Upper lobe of left lung (tissue), 6 donors: ENCODE results near the gene TNNC1. TPM values are rescaled to one million over a fixed set of nuclear protein-coding genes. Genes with fewer than 3 reads are reported as not detected.

Experiments
- ATAC-seq, 2 donors: fragments of 200-7000 bp; cut with Tn5 transposase; one replicate each; pipeline ENCODE4 v1.9.1; 2022; ENCODE audit warnings: mild to moderate bottlenecking in 2 of 2, moderate library complexity in 2 of 2; ENCODE audit not compliant: low FRiP score in 2 of 2
- DNase-seq, 2 donors: peaks; one replicate each; pipeline ENCODE4 v3.0.0-alpha.2; 2019 to 2020
- H3K27ac ChIP-seq, 4 donors: fragments of 200-600 bp; sonication (generic); one replicate each; pipeline ENCODE4 v1.5.1; 2016 to 2019
- H3K27me3 ChIP-seq, 4 donors: fragments of 200-600 bp; sonication (generic); one replicate each; pipeline ENCODE4 v1.5.1; 2017 to 2019
- H3K36me3 ChIP-seq, 4 donors: fragments of 200-600 bp; sonication (generic); one replicate each; pipeline ENCODE4 v1.5.1; 2016 to 2019
- H3K4me1 ChIP-seq, 4 donors: fragments of 200-600 bp; sonication (generic); one replicate each; pipeline ENCODE4 v1.5.1; 2018 to 2019
- H3K4me3 ChIP-seq, 4 donors: fragments of 200-600 bp; sonication (generic); one replicate each; pipeline ENCODE4 v1.5.1; 2017 to 2019; ENCODE audit warnings: mild to moderate bottlenecking in 2 of 4, moderate library complexity in 1 of 4
- H3K9me3 ChIP-seq, 4 donors: fragments of 200-600 bp; sonication (generic); one replicate each; pipeline ENCODE4 v1.5.1; 2018 to 2019
- CTCF ChIP-seq, 6 experiments: fragments of 450-650 bp in 4 of 6; fragments of 200-600 bp in 2 of 6; sonication (generic) in 2 of 6; IDR thresholded peaks; one replicate each; pipeline ENCODE4 v1.5.1; 2016 to 2019; ENCODE audit warnings: antibody characterized with exemption in 6 of 6
- EP300 ChIP-seq, 4 donors: sonication (generic); formaldehyde crosslinking; IDR thresholded peaks; one replicate each; pipeline ENCODE4 v1.5.1; 2017; ENCODE audit warnings: antibody characterized with exemption in 4 of 4, control low read depth in 2 of 4
- POLR2A ChIP-seq, 4 donors: fragments of 450-650 bp; IDR thresholded peaks; one replicate each; pipeline ENCODE4 v1.5.1; 2016 to 2017; ENCODE audit warnings: antibody characterized with exemption in 4 of 4, mild to moderate bottlenecking in 2 of 4
- POLR2AphosphoS5 ChIP-seq, 2 donors: sonication (generic); formaldehyde crosslinking; IDR thresholded peaks; one replicate each; pipeline ENCODE4 v1.5.1; 2017; ENCODE audit warnings: antibody characterized with exemption in 2 of 2
- WGBS, 2 donors: methylation state at CpG; one replicate each; pipeline ENCODE4 v1.1.5; 2017 to 2018; 5-methylcytosine and 5-hydroxymethylcytosine counted together
- total RNA-seq, 6 donors: library from RNA; depleted of rRNA in 4 of 6; stranded (reverse); fragments of >200 nt in 4 of 6; gene quantifications; one replicate each; pipeline versions ENCODE4 v1.1.0 to v1.2.1, GENCODE V29; 2016 to 2021
- donor health status: DM: no; HTN: no; CAD: no; lungs with moderate emphysema.
- donor health status: DM: no; HTN: yes; CAD: no; lungs with severe emphysema.

Gene TNNC1
- total RNA-seq, 6 donors from 2014 or later = 28.3 to 196 (median 122) TPM

GRCh38 chr3:52428151-52429005 lies 25.5 kb downstream of the TNNC1 start:
- H3K36me3 ChIP-seq = no peaks in the 10 kb centered on the region
- ATAC-seq (peak; percentile 80 to 89), DNase-seq (peak in 1 of 2 donors; percentile 63)
- WGBS, 2 donors = 12 to 14% methylated on average over 7 of the region's 7 CpGs
- H3K4me1 ChIP-seq = peaks cover 19 to 34% (median 25%) of the 10 kb centered on the region in 4 donors
- no peaks in the 10 kb centered on the region for H3K9me3 ChIP-seq
- H3K4me3 ChIP-seq = no peak overlapping the region
- TF ChIP-seq CTCF (IDR thresholded peaks at IDR 0.05) (peak; percentile 71 to 88 (median 77)), POLR2AphosphoS5 (IDR thresholded peaks at IDR 0.05) (no peak), POLR2A (IDR thresholded peaks at IDR 0.05) (no peak), EP300 (IDR thresholded peaks at IDR 0.05) (no peak)
- no peaks in the 10 kb centered on the region for H3K27me3 ChIP-seq
- peak overlapping the region in 3 of 4 donors; percentile 26 to 79 (median 64) for H3K27ac ChIP-seq

- Histone ChIP-seq H3K9me3 (no peaks in the 10 kb centered on the region), H3K27me3 (no peaks in the 10 kb centered on the region), H3K4me1 (no peaks in the 10 kb centered on the region), H3K4me3 (no peak overlapping the region), H3K27ac (no peak overlapping the region), H3K36me3 (peaks cover 0 to 3% (median 0%) of the 10 kb centered on the region in 4 donors)
- TF ChIP-seq CTCF (IDR thresholded peaks at IDR 0.05) = no peak
- TF ChIP-seq EP300 (IDR thresholded peaks at IDR 0.05) = no peak
- TF ChIP-seq POLR2A (IDR thresholded peaks at IDR 0.05) = no peak
- TF ChIP-seq POLR2AphosphoS5 (IDR thresholded peaks at IDR 0.05) = no peak
- peak in 1 of 2 donors; percentile 26 for ATAC-seq
- DNase-seq = no peak
- 60 to 69% methylated on average over 5 of the region's 5 CpGs for WGBS, 2 donors
These were observed 30.7 kb downstream of the TNNC1 start for GRCh38 chr3:52423173-52423572.

GRCh38 chr3:52422669-52423068 lies 31.2 kb downstream of the TNNC1 start:
- DNase-seq (no peak), ATAC-seq (no peak)
- Histone ChIP-seq H3K4me1 (no peaks in the 10 kb centered on the region), H3K9me3 (no peaks in the 10 kb centered on the region), H3K27me3 (no peaks in the 10 kb centered on the region), H3K4me3 (no peak overlapping the region), H3K27ac (no peak overlapping the region), H3K36me3 (peaks cover 0 to 3% (median 0%) of the 10 kb centered on the region in 4 donors)
- TF ChIP-seq POLR2A (IDR thresholded peaks at IDR 0.05) = no peak
- TF ChIP-seq EP300 (IDR thresholded peaks at IDR 0.05) = no peak
- TF ChIP-seq POLR2AphosphoS5 (IDR thresholded peaks at IDR 0.05) = no peak
- WGBS, 2 donors = 90 to 93% methylated on average over 3 of the region's 3 CpGs

- Histone ChIP-seq H3K4me3 (no peak overlapping the region), H3K4me1 (no peaks in the 10 kb centered on the region), H3K36me3 (peaks cover 0 to 3% (median 0%) of the 10 kb centered on the region in 4 donors), H3K27ac (no peak overlapping the region), H3K9me3 (no peaks in the 10 kb centered on the region), H3K27me3 (no peaks in the 10 kb centered on the region)
- TF ChIP-seq EP300 (IDR thresholded peaks at IDR 0.05) (no peak), POLR2AphosphoS5 (IDR thresholded peaks at IDR 0.05) (no peak), CTCF (IDR thresholded peaks at IDR 0.05) (no peak), POLR2A (IDR thresholded peaks at IDR 0.05) (no peak)
- 75 to 85% methylated on average over 2 of the region's 2 CpGs for WGBS, 2 donors
- ATAC-seq = no peak
- DNase-seq = no peak
These were observed 33.5 kb downstream of the TNNC1 start for GRCh38 chr3:52420388-52420787.

- Histone ChIP-seq H3K4me3 (no peak overlapping the region), H3K9me3 (no peaks in the 10 kb centered on the region), H3K27me3 (no peaks in the 10 kb centered on the region), H3K4me1 (peaks cover 14 to 22% (median 18%) of the 10 kb centered on the region in 4 donors), H3K27ac (no peak overlapping the region), H3K36me3 (peaks cover 0 to 2% (median 0%) of the 10 kb centered on the region in 4 donors)
- TF ChIP-seq CTCF (IDR thresholded peaks at IDR 0.05) = no peak
- no peak for TF ChIP-seq POLR2A (IDR thresholded peaks at IDR 0.05)
- no peak for TF ChIP-seq POLR2AphosphoS5 (IDR thresholded peaks at IDR 0.05)
- no peak for TF ChIP-seq EP300 (IDR thresholded peaks at IDR 0.05)
- no peak for ATAC-seq
- WGBS, 2 donors = 69 to 70% methylated on average over 3 of the region's 3 CpGs
- no peak for DNase-seq
These were observed 38.0 kb downstream of the TNNC1 start for GRCh38 chr3:52415800-52416199.
